Transverse colon (tissue), 3 donors: ENCODE measurements around the gene HSPH1.
"Not testable (repeated sequence)": the region's sequence is repeated elsewhere in the genome, so short reads cannot be mapped to it uniquely, and the experiment has no call there.

Source experiments
- CTCF ChIP-seq, 5 experiments: fragments of 200-600 bp in 3 of 5; fragments of 450-650 bp in 2 of 5; sonication (generic) in 3 of 5; IDR thresholded peaks; 1 replicate in 2 of 5; 2 replicates in 3 of 5; pipeline ENCODE4 v1.5.1; 2016 to 2017; ENCODE audit warnings: antibody characterized with exemption in 5 of 5, inconsistent platforms in 3 of 5, mild to moderate bottlenecking in 2 of 5, moderate library complexity in 1 of 5
- EP300 ChIP-seq: sonication (generic); formaldehyde crosslinking; IDR thresholded peaks from one replicate; pipeline ENCODE4 v1.6.1; 2017; ENCODE audit warnings: antibody characterized with exemption, low read depth
- POLR2A ChIP-seq: fragments of 450-650 bp; IDR thresholded peaks from one replicate; pipeline ENCODE4 v1.6.1; 2016; ENCODE audit warnings: antibody characterized with exemption, mild to moderate bottlenecking, moderate library complexity

DNA sequence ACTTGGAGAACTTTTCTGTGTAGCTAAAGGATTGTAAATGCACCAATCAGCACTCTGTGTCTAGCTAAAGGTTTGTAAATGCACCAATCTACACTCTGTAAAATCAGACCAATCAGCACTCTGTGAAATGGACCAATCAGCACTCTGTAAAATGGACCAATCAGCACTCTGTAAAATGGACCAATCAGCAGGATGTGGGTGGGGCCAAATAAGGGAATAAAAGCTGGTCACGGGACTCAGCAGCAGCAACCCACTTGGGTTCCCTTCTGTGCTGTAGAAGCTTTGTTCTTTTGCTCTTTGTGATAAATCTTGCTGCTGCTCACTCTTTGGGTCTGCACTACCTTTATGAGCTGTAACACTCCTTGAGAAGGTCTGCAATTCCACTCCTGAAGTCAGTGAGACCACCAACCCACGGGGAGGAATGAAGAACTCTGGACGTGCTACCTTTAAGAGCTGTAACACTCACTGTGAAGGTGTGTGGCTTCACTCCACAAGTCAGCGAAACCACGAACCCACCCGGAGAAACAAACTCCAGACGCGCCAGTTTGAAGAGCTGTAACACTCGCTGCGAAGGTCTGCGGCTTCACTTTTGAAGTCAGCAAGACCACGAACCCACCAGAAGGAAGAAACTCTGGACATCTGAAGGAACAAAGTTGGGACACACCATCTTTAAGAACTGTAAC lies 16.2 kb upstream of the HSPH1 start:
- not testable (repeated sequence) for TF ChIP-seq CTCF (IDR thresholded peaks at IDR 0.05); POLR2A; EP300
